ENCODE data around the gene IGFBP4. TPM values are rescaled to one million over a fixed set of nuclear protein-coding genes. Genes with fewer than 3 reads are reported as not detected.

The IGFBP4 gene
- total and polyA plus RNA-seq, 10 of the 15 experiments (the other 5 are each of a cell fraction or from before 2014, with no cell fraction given): 2.4 to 22.3 (median 6.6) TPM

GRCh38 chr17:40479754-40480480 is 36.7 kb downstream of the IGFBP4 start:
- ChIA-PET POLR2A (interaction anchor here (0.8 to 1.7 kb wide), 3 partner anchors 37 to 56 kb away, joined by 3 to 7 read pairs (median 3); no protein-coding TSS in a partner anchor), CTCF (interaction anchor here (0.6 to 1.6 kb wide), 9 partner anchors 11 to 135 kb away, joined by 3 to 6 read pairs (median 4); no protein-coding TSS in a partner anchor), RAD21 (ENCODE audit: unreplicated experiment) (interaction anchor here (0.9 to 6.8 kb wide), 8 partner anchors 35 to 136 kb away, joined by 3 to 131 read pairs (median 4); partner anchors contain the start of genes IGFBP4 and TOP2A), SMC1A (ENCODE audit: uncharacterized antibody, unreplicated experiment) (interaction anchor here (0.7 to 7.6 kb wide), 5 partner anchors 34 to 1170 kb away, joined by 3 to 108 read pairs (median 4); no protein-coding TSS in a partner anchor)
- TF ChIP-seq TAF1 (IDR thresholded peaks at IDR 0.05; ENCODE audit: borderline replicate concordance, low read depth, low read length) (no peak), ZNF207 (IDR thresholded peaks at IDR 0.05; ENCODE audit: borderline replicate concordance) (no peak), SP1 (IDR thresholded peaks at IDR 0.05; ENCODE audit: low read depth, low read length) (no peak), NBN (IDR thresholded peaks at IDR 0.05) (no peak), ZNF592 (IDR thresholded peaks at IDR 0.05) (no peak), EP300 (IDR thresholded peaks at IDR 0.05; ENCODE audit: borderline replicate concordance in 1 of 2, control insufficient read depth in 1 of 2, low read depth in 2 of 2, low read length in 2 of 2) (no peak), JUND (IDR thresholded peaks at IDR 0.05; ENCODE audit: low read depth, low read length) (no peak), NR2C2 (IDR thresholded peaks at IDR 0.05; ENCODE audit: borderline replicate concordance, control insufficient read depth, insufficient read length, low read depth) (no peak), LARP7 (IDR thresholded peaks at IDR 0.05) (no peak), ZNF24 (IDR thresholded peaks at IDR 0.05) (no peak), CHD2 (IDR thresholded peaks at IDR 0.05; ENCODE audit: borderline replicate concordance, low read depth, low read length) (no peak), ASH2L (IDR thresholded peaks at IDR 0.05; ENCODE audit: borderline replicate concordance, low read depth) (no peak), E2F8 (IDR thresholded peaks at IDR 0.05; ENCODE audit: low read depth, partially characterized antibody) (no peak), CEBPB (IDR thresholded peaks at IDR 0.05; ENCODE audit: borderline replicate concordance in 1 of 2, low read depth in 2 of 2, low read length in 2 of 2) (no peak)
- 17% methylated on average over 8 of the region's 9 CpGs for WGBS (ENCODE audit: insufficient coverage, insufficient replicate concordance, low lambda C conversion rate, missing lambda C conversion rate)
- H3K36me3 ChIP-seq (ENCODE audit: control insufficient read depth in 2 of 2, insufficient read depth in 2 of 2, low read length in 1 of 2): no peaks in the 10 kb centered on the region
- H3K27me3 ChIP-seq (replicated peaks in 1 of 2; ENCODE audit: control insufficient read depth in 2 of 2, insufficient read depth in 2 of 2, low read length in 1 of 2): no peaks in the 10 kb centered on the region
- H3K79me2 ChIP-seq (ENCODE audit: control insufficient read depth, insufficient read depth, low read length): no peaks in the 10 kb centered on the region
- peaks cover 15% of the 10 kb centered on the region for H3K4me1 ChIP-seq (ENCODE audit: control insufficient read depth, insufficient read depth, low read length)
- no peak overlapping the region for H3K27ac ChIP-seq (ENCODE audit: control insufficient read depth, insufficient read depth)
- H4K20me1 ChIP-seq (ENCODE audit: control insufficient read depth, insufficient read depth): no peaks in the 10 kb centered on the region
- H3K9ac ChIP-seq (ENCODE audit: control insufficient read depth, insufficient read depth, low read length): no peak overlapping the region
- H3K9me3 ChIP-seq (replicated peaks; ENCODE audit: control insufficient read depth, insufficient read depth, low read length): no peaks in the 10 kb centered on the region; the same call in 2 of the 3 replicates
- in situ Hi-C loops (cut with MboI) (no loop called here), intact Hi-C loops (cut with micrococcal nuclease; ENCODE audit: unreplicated experiment) (loop anchor here (1.0 kb wide), 1 partner anchor 51 kb away; no protein-coding TSS in a partner anchor)
- H3K4me2 ChIP-seq (ENCODE audit: control insufficient read depth, insufficient read depth): no peak overlapping the region
- H2AFZ ChIP-seq (ENCODE audit: control insufficient read depth, low read depth, low read length): no peak overlapping the region; the same call in 1 of the 2 replicates
- no peak for DNase-seq (ENCODE audit: low read depth, low spot score)
- no peak for FAIRE-seq
- no peak overlapping the region for H3K4me3 ChIP-seq
- no TSS peak for BruUV-seq (replicated peaks)
- ATAC-seq: peak; percentile 18; the same call in 2 of the 3 replicates
